Measurements from ENCODE around the gene FBLIM1. TPM values are rescaled to one million over a fixed set of nuclear protein-coding genes. Genes with fewer than 3 reads are reported as not detected.

Gene FBLIM1
- total and polyA plus RNA-seq, 4 experiments from 2014 or later: not detected

GRCh38 chr1:15771836-15772515, 13.4 kb downstream of the FBLIM1 start:
- CTCF ChIA-PET (ENCODE audit: partially characterized antibody): interaction anchor here (1.1 kb wide), 1 partner anchor 19 kb away, joined by 3 read pairs; no protein-coding TSS in a partner anchor
- Histone ChIP-seq H3K27ac (ENCODE audit: low read depth, low read length) (no peak overlapping the region), H3K27me3 (ENCODE audit: insufficient read depth, low read length) (no peaks in the 10 kb centered on the region), H3K36me3 (ENCODE audit: insufficient read depth, low read length) (no peaks in the 10 kb centered on the region), H3K9me3 (ENCODE audit: control insufficient read depth in 1 of 2, low read length in 2 of 2) (no peaks in the 10 kb centered on the region), H3K4me3 (ENCODE audit: low read length in 2 of 2) (no peak overlapping the region), H3K4me1 (ENCODE audit: insufficient read depth, low read length) (no peaks in the 10 kb centered on the region)
- intact Hi-C loops (cut with micrococcal nuclease): no loop called here
- peaks cover 8 to 11% of the 10 kb centered on the region in 2 donors for H3K27me3 Mint-ChIP-seq
- DNase-seq: no peak
- H3K36me3 Mint-ChIP-seq: no peaks in the 10 kb centered on the region
- no peaks in the 10 kb centered on the region for H3K4me1 Mint-ChIP-seq
- no peaks in the 10 kb centered on the region for H3K9me3 Mint-ChIP-seq
- peak overlapping the region in 1 of 7 donors; percentile 10 for H3K27ac Mint-ChIP-seq
- POLR2A ChIA-PET (ENCODE audit: partially characterized antibody): no interaction called here
- peak overlapping the region in 1 of 8 donors; percentile 26 for H3K4me3 Mint-ChIP-seq

DNA sequence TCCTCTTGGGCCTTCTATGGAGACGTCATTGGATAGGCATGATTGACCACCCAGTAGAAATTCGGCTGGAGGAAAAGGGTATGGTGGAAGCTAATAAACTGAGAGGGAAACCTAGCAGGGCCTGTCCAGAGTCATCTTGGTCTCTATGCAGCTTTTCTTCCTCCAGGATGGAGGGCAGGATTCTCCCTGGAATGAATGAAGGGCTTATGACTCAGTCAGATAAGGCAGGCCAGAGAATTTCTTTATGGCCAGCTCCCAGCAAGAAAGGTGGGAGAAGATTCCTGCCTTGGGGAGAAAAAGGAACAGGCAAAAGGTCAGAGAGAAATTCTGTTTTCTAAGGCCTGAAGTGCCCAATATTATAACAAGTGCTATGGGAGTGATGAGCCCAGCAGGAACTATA, 17.1 kb downstream of the FBLIM1 start:
- POLR2A ChIA-PET (ENCODE audit: partially characterized antibody): no interaction called here
- Histone ChIP-seq H3K4me3 (ENCODE audit: low read length in 2 of 2) (no peak overlapping the region), H3K9me3 (ENCODE audit: control insufficient read depth in 1 of 2, low read length in 2 of 2) (no peaks in the 10 kb centered on the region), H3K27ac (ENCODE audit: low read depth, low read length) (no peak overlapping the region), H3K27me3 (ENCODE audit: insufficient read depth, low read length) (no peaks in the 10 kb centered on the region), H3K4me1 (ENCODE audit: insufficient read depth, low read length) (no peaks in the 10 kb centered on the region), H3K36me3 (ENCODE audit: insufficient read depth, low read length) (no peaks in the 10 kb centered on the region)
- intact Hi-C loops (cut with micrococcal nuclease): no loop called here
- DNase-seq: no peak
- Mint-ChIP-seq H3K27ac (no peak overlapping the region), H3K9me3 (no peaks in the 10 kb centered on the region), H3K36me3 (no peaks in the 10 kb centered on the region), H3K4me3 (no peak overlapping the region), H3K27me3 (peaks cover 8 to 9% of the 10 kb centered on the region in 2 donors), H3K4me1 (no peaks in the 10 kb centered on the region)
- CTCF ChIA-PET (ENCODE audit: partially characterized antibody): no interaction called here

GRCh38 chr1:15777909-15778707, 19.5 kb downstream of the FBLIM1 start:
- Histone ChIP-seq H3K36me3 (ENCODE audit: insufficient read depth, low read length) (no peaks in the 10 kb centered on the region), H3K27me3 (ENCODE audit: insufficient read depth, low read length) (no peaks in the 10 kb centered on the region), H3K9me3 (ENCODE audit: control insufficient read depth in 1 of 2, low read length in 2 of 2) (no peaks in the 10 kb centered on the region), H3K4me3 (ENCODE audit: low read length in 2 of 2) (no peak overlapping the region), H3K4me1 (ENCODE audit: insufficient read depth, low read length) (no peaks in the 10 kb centered on the region), H3K27ac (ENCODE audit: low read depth, low read length) (no peak overlapping the region)
- ChIA-PET POLR2A (ENCODE audit: partially characterized antibody) (no interaction called here), CTCF (ENCODE audit: partially characterized antibody) (interaction anchor here (0.8 kb wide), 1 partner anchor 14 kb away, joined by 4 read pairs; no protein-coding TSS in a partner anchor)
- intact Hi-C loops (cut with micrococcal nuclease): no loop called here
- no peaks in the 10 kb centered on the region for H3K36me3 Mint-ChIP-seq
- no peak for DNase-seq
- no peaks in the 10 kb centered on the region for H3K4me1 Mint-ChIP-seq
- no peaks in the 10 kb centered on the region for H3K9me3 Mint-ChIP-seq
- H3K4me3 Mint-ChIP-seq: no peak overlapping the region
- no peak overlapping the region for H3K27ac Mint-ChIP-seq
- H3K27me3 Mint-ChIP-seq: no peaks in the 10 kb centered on the region

DNA sequence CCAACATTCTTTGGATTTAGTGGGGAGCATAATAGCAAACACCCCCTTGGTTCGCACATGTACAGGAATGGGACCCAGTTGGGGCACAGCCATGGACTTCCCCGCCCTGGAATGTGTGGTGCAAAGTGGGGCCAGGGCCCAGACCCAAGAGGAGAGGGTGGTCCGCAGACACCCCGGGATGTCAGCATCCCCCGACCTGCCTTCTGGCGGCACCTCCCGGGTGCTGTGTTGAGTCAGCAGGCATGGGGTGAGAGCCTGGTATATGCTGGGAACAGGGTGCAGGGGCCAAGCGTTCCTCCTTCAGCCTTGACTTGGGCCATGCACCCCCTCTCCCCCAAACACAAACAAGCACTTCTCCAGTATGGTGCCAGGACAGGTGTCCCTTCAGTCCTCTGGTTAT, 27.1 kb downstream of the FBLIM1 start:
- no peaks in the 10 kb centered on the region for H3K36me3 ChIP-seq (ENCODE audit: insufficient read depth, low read length)
- Mint-ChIP-seq H3K4me3 (no peak overlapping the region), H3K9me3 (no peaks in the 10 kb centered on the region), H3K27me3 (peaks cover 0 to 5% of the 10 kb centered on the region in 2 donors), H3K36me3 (no peaks in the 10 kb centered on the region), H3K4me1 (peaks cover 0 to under 1% (median 0%) of the 10 kb centered on the region in 4 donors), H3K27ac (no peak overlapping the region)
- no peaks in the 10 kb centered on the region for H3K27me3 ChIP-seq (ENCODE audit: insufficient read depth, low read length)
- no peak overlapping the region for H3K27ac ChIP-seq (ENCODE audit: low read depth, low read length)
- intact Hi-C loops (cut with micrococcal nuclease): no loop called here
- POLR2A ChIA-PET (ENCODE audit: partially characterized antibody): no interaction called here
- no peak for DNase-seq
- CTCF ChIA-PET (ENCODE audit: partially characterized antibody): interaction anchor here (1.6 kb wide), 1 partner anchor 8 kb away, joined by 7 read pairs; no protein-coding TSS in a partner anchor
- H3K4me3 ChIP-seq (ENCODE audit: low read length in 2 of 2): no peak overlapping the region
- no peaks in the 10 kb centered on the region for H3K4me1 ChIP-seq (ENCODE audit: insufficient read depth, low read length)
- H3K9me3 ChIP-seq (ENCODE audit: control insufficient read depth in 1 of 2, low read length in 2 of 2): no peaks in the 10 kb centered on the region

DNA sequence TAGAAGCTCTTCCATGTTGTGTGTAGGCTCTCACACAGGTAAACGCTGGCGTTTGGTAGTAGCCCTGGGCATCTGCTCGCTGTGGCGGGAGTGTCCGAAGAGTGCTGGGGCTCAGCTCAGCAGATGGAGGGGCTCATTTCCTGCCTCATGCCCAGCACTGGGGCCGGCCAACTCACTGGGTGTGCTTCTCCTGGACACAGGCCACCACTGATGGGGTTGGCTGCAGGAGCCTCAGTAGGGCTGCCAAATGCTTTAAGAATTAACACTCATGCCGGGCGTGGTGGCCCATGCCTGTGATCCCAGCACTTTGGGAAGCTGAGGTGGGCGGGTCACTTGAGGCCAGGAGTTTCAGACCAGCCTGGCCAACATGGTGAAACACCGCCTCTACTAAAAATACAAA, 28.0 kb downstream of the FBLIM1 start:
- POLR2A ChIA-PET (ENCODE audit: partially characterized antibody): no interaction called here
- Mint-ChIP-seq H3K36me3 (no peaks in the 10 kb centered on the region), H3K4me1 (peaks cover 0 to 2% (median 0%) of the 10 kb centered on the region in 4 donors), H3K27ac (no peak overlapping the region), H3K9me3 (no peaks in the 10 kb centered on the region), H3K4me3 (no peak overlapping the region), H3K27me3 (peaks cover 0 to 5% of the 10 kb centered on the region in 2 donors)
- no peaks in the 10 kb centered on the region for H3K27me3 ChIP-seq (ENCODE audit: insufficient read depth, low read length)
- H3K4me3 ChIP-seq (ENCODE audit: low read length in 2 of 2): no peak overlapping the region
- H3K9me3 ChIP-seq (ENCODE audit: control insufficient read depth in 1 of 2, low read length in 2 of 2): no peaks in the 10 kb centered on the region
- H3K36me3 ChIP-seq (ENCODE audit: insufficient read depth, low read length): no peaks in the 10 kb centered on the region
- intact Hi-C loops (cut with micrococcal nuclease): no loop called here
- CTCF ChIA-PET (ENCODE audit: partially characterized antibody): interaction anchor here (1.5 kb wide), 1 partner anchor 269 kb away, joined by 3 read pairs; no protein-coding TSS in a partner anchor
- no peak for DNase-seq
- H3K27ac ChIP-seq (ENCODE audit: low read depth, low read length): no peak overlapping the region
- no peaks in the 10 kb centered on the region for H3K4me1 ChIP-seq (ENCODE audit: insufficient read depth, low read length)

GRCh38 chr1:15788624-15789301, 30.2 kb downstream of the FBLIM1 start:
- POLR2A ChIA-PET (ENCODE audit: partially characterized antibody): no interaction called here
- H3K27ac Mint-ChIP-seq: no peak overlapping the region
- Histone ChIP-seq H3K4me3 (ENCODE audit: low read length in 2 of 2) (no peak overlapping the region), H3K27ac (ENCODE audit: low read depth, low read length) (no peak overlapping the region), H3K27me3 (ENCODE audit: insufficient read depth, low read length) (no peaks in the 10 kb centered on the region), H3K36me3 (ENCODE audit: insufficient read depth, low read length) (no peaks in the 10 kb centered on the region), H3K4me1 (ENCODE audit: insufficient read depth, low read length) (peaks cover 6% of the 10 kb centered on the region), H3K9me3 (ENCODE audit: control insufficient read depth in 1 of 2, low read length in 2 of 2) (no peaks in the 10 kb centered on the region)
- H3K4me3 Mint-ChIP-seq: no peak overlapping the region
- H3K27me3 Mint-ChIP-seq: peaks cover 0 to 7% of the 10 kb centered on the region in 2 donors
- DNase-seq: no peak
- intact Hi-C loops (cut with micrococcal nuclease): no loop called here
- CTCF ChIA-PET (ENCODE audit: partially characterized antibody): interaction anchor here (0.8 to 1.6 kb wide), 2 partner anchors 26 to 268 kb away, joined by 3 to 4 read pairs; no protein-coding TSS in a partner anchor
- H3K36me3 Mint-ChIP-seq: no peaks in the 10 kb centered on the region
- H3K9me3 Mint-ChIP-seq: no peaks in the 10 kb centered on the region
- H3K4me1 Mint-ChIP-seq: peaks cover 2 to 5% (median 4%) of the 10 kb centered on the region in 4 donors

GRCh38 chr1:15796086-15796462, 37.5 kb downstream of the FBLIM1 start:
- peak overlapping the region in 1 of 7 donors; percentile 52 for H3K27ac Mint-ChIP-seq
- H3K4me1 Mint-ChIP-seq: peaks cover 2 to 5% (median 3%) of the 10 kb centered on the region in 4 donors
- no peaks in the 10 kb centered on the region for H3K36me3 ChIP-seq (ENCODE audit: insufficient read depth, low read length)
- no peaks in the 10 kb centered on the region for H3K9me3 Mint-ChIP-seq
- H3K36me3 Mint-ChIP-seq: no peaks in the 10 kb centered on the region
- no peaks in the 10 kb centered on the region for H3K27me3 ChIP-seq (ENCODE audit: insufficient read depth, low read length)
- H3K4me3 ChIP-seq (ENCODE audit: low read length in 2 of 2): no peak overlapping the region
- H3K27ac ChIP-seq (ENCODE audit: low read depth, low read length): no peak overlapping the region
- peaks cover 6% of the 10 kb centered on the region for H3K4me1 ChIP-seq (ENCODE audit: insufficient read depth, low read length)
- H3K9me3 ChIP-seq (ENCODE audit: control insufficient read depth in 1 of 2, low read length in 2 of 2): no peaks in the 10 kb centered on the region
- ChIA-PET CTCF (ENCODE audit: partially characterized antibody) (interaction anchor here (0.9 to 1.6 kb wide), 5 partner anchors 9 to 258 kb away, joined by 3 to 4 read pairs (median 3); no protein-coding TSS in a partner anchor), POLR2A (ENCODE audit: partially characterized antibody) (no interaction called here)
- no peak for DNase-seq
- no peak overlapping the region for H3K4me3 Mint-ChIP-seq
- intact Hi-C loops (cut with micrococcal nuclease): no loop called here
- H3K27me3 Mint-ChIP-seq: peaks cover 2 to 4% of the 10 kb centered on the region in 2 donors

All from CD4-positive, alpha-beta memory T cell (primary cell).